ENCODE measurements around the gene MXD3. TPM values are rescaled to one million over a fixed set of nuclear protein-coding genes. Genes with fewer than 3 reads are reported as not detected.

The MXD3 gene, protein sequence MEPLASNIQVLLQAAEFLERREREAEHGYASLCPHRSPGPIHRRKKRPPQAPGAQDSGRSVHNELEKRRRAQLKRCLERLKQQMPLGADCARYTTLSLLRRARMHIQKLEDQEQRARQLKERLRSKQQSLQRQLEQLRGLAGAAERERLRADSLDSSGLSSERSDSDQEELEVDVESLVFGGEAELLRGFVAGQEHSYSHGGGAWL
- 5.9 and 6.2 TPM in 2 replicates for total RNA-seq

DNA sequence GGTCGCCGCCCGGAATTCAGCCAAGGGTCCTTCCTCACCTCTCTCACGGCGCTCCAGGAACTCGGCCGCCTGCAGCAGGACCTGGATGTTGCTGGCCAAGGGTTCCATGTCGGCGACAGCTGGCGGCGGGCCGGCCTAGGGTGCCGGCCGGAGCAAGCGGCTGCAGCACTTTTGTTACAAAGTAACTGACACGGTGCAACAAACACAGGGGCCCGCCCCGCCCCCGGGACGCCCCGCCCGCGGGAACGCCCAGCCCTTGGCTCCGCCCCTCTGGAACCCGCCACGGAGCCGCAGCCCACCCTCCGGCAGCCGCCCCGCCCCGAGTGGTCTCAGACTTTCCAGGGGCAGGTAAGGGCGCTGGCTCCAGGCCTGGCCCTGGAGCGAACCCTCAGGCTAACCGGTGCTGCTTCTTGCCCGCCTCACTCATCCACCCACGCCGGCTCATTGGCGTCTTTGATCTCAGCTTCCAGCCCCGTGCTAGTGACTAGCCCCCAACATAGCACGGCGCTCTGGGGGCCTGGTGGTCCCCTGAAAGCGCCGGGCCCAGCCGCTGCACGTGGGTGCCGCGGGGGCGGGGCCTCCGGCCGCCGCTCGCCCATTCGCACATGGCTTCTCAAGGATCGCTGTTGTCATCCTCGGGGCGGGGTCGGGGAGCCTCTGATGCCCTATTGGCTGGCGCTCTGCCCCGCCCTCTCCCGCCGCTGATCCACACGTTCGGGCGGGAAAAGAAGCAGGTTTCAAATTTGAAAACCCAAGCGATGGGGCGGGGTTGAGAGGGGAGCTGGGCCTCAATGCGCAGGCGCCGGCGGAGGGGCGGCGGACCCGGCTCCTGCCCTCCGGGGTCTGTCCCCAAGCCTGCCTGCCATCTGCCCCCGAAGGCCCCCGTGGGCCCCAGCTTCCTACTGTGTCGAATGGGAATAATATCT is at the start of gene MXD3:
MXD3 (minus strand) TSS at position 176 of the 926 bp plus-strand sequence; CDS start at position 108, 68 bp downstream.

GRCh38 chr5:177357459-177358351 is 46.0 kb upstream of the MXD3 start, which contains the start of gene RGS14:
Gene RGS14 (plus strand): TSS chr5:177357924. CDS start chr5:177358025, 101 bp downstream.

DNA sequence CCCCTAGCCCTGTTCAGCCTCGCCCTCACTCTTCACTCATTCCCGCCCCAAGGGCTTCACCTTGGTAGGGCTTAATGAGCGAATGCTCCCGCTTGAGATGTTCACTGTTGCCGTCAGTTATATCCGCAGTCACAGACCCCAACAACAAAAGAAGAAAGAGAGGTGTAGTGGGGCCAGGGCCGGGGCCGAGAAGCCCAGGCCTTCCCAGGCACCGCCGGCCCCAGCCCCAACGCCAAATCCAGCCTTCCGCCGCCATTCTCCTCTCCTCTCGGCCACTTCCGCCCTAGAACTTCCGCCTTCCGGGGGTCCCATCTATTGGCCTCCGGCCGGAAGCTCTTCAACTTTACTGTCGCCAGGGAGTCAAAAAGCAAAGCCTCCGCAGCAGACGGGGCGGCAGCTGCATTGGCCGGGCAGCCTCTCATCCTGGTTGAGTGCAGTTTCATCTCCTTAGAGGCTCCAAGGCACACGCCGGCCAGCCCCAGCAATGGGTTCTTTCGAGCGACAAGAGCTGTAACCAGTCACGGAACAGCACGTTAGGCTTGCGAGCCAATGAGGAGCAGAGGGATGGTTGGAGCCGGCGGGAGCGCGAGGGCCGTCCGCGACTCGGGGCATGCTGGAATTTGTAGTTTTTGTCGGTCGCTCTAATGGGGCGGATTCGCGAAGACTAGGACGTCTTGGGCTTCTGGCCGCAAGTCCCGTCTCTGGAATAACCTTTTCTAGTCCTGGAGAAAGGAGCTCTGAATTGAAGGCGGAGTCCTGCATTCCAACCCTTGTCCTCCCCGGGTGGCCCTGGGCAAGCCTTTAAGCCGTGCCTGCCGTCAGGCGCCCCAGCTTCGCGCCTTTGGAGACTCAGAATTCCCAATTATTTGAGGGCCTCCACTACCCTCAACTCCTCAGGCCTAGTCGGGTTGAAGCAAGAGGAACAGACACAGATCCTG is 40.0 kb upstream of the MXD3 start, which contains the start of gene LMAN2:
LMAN2 (minus strand) TSS at position 277 of the 938 bp plus-strand sequence; CDS start at position 256, 21 bp downstream.

DNA sequence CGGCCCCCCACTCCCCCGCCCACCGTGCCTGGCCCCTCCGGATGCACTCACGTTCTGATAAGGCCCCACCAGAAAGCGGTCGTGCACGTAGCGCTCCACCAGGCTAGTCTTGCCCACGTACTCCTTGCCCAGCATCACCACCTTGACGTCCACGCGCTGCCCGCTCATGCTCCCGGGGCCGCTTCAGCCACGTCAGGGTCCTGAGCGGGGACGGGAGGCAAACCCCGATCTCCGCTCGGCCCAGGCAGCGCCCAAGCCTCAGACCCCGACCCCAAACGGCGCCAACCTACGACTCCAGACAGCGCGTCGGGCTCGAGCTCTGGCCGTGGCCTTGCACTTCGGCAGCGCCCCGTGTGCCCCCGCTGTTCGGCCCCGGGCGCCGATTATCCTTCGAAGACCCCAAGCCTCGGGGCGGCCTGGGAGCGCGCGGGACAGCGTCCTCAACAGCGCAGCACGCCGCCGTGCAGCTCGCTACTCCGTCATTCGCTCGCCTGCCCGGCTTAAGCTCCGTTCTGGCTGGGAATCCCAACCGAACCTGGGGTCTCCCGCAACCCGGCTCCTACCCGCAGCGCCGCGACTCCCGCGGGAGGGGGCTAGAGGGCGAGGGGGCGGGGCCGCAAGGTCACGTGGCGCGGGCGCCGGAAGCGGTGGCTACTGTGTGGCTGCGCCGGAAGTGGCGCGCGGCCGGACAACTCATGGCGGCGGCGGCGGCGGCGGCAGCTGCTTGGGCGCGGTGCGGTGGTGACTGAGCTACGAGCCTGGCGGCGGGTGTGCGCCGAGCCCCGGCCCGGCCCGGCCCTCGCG is 8.4 kb downstream of the MXD3 start, which contains the start of the genes PRELID1 and RAB24:
PRELID1 (plus strand) TSS at position 679 of the 804 bp plus-strand sequence. CDS start 187 bp downstream, outside the sequence.
RAB24 (minus strand) TSS at position 599 of the 804 bp plus-strand sequence; CDS start at position 168, 431 bp downstream.

Other genes with a start within 250 kb of the MXD3 start
- gene FGFR4, start 225.0 kb downstream of the MXD3 start, total RNA-seq, result 2.3 and 4.6 TPM in 2 replicates
- gene NSD1, start 178.1 kb downstream of the MXD3 start, total RNA-seq, result 44.1 and 53.4 TPM in 2 replicates
- gene RAB24, start 8.2 kb downstream of the MXD3 start, total RNA-seq, result 11.1 and 15.0 TPM in 2 replicates
- 178 and 203 TPM in 2 replicates for gene PRELID1, start 8.1 kb downstream of the MXD3 start, total RNA-seq
- gene LMAN2, start 39.8 kb upstream of the MXD3 start, total RNA-seq, result 274 and 342 TPM in 2 replicates
- gene RGS14, start 46.0 kb upstream of the MXD3 start, total RNA-seq, result 5.2 and 10.0 TPM in 2 replicates
- not detected in 2 replicates for gene SLC34A1, start 72.5 kb upstream of the MXD3 start, total RNA-seq
- not detected in 2 replicates for gene PFN3, start 88.8 kb upstream of the MXD3 start, total RNA-seq
- gene F12, start 97.7 kb upstream of the MXD3 start, total RNA-seq, result 0.57 and 1.6 TPM in 2 replicates
- gene GRK6, start 114.8 kb upstream of the MXD3 start, total RNA-seq, result 26.8 and 27.4 TPM in 2 replicates
- gene PRR7, start 134.9 kb upstream of the MXD3 start, total RNA-seq, result 10.3 and 21.2 TPM in 2 replicates
- gene DBN1, start 161.7 kb upstream of the MXD3 start, total RNA-seq, result 289 and 291 TPM in 2 replicates
- 142 and 235 TPM in 2 replicates for gene PDLIM7, start 185.7 kb upstream of the MXD3 start, total RNA-seq
- 3.3 and 4.0 TPM in 2 replicates for gene DOK3, start 197.9 kb upstream of the MXD3 start, total RNA-seq
- gene DDX41, start 205.1 kb upstream of the MXD3 start, total RNA-seq, result 76.0 and 80.7 TPM in 2 replicates
- gene FAM193B, start 242.7 kb upstream of the MXD3 start, total RNA-seq, result 25.3 and 30.1 TPM in 2 replicates